ENCODE results near the gene CSF2. TPM values are rescaled to one million over a fixed set of nuclear protein-coding genes. Genes with fewer than 3 reads are reported as not detected.

The CSF2 gene
- total and polyA plus RNA-seq, 2 experiments from 2014 or later: not detected

GRCh38 chr5:132049559-132049958 is 24.0 kb upstream of the CSF2 start:
- TF ChIP-seq EZH2phosphoT487 (IDR thresholded peaks at IDR 0.05; ENCODE audit: low read depth, severe bottlenecking, unreplicated experiment) (no peak), EZH2 (IDR thresholded peaks at IDR 0.05; ENCODE audit: borderline replicate concordance) (no peak)
- TF ChIP-seq, protein P1, sequence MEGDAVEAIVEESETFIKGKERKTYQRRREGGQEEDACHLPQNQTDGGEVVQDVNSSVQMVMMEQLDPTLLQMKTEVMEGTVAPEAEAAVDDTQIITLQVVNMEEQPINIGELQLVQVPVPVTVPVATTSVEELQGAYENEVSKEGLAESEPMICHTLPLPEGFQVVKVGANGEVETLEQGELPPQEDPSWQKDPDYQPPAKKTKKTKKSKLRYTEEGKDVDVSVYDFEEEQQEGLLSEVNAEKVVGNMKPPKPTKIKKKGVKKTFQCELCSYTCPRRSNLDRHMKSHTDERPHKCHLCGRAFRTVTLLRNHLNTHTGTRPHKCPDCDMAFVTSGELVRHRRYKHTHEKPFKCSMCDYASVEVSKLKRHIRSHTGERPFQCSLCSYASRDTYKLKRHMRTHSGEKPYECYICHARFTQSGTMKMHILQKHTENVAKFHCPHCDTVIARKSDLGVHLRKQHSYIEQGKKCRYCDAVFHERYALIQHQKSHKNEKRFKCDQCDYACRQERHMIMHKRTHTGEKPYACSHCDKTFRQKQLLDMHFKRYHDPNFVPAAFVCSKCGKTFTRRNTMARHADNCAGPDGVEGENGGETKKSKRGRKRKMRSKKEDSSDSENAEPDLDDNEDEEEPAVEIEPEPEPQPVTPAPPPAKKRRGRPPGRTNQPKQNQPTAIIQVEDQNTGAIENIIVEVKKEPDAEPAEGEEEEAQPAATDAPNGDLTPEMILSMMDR (IDR thresholded peaks at IDR 0.05; ENCODE audit: poor library complexity): no peak
- no peaks in the 10 kb centered on the region for H3K79me2 ChIP-seq
- H3K9me3 ChIP-seq (ENCODE audit: low read depth): no peaks in the 10 kb centered on the region
- no peaks in the 10 kb centered on the region for H3K9me2 ChIP-seq (replicated peaks; ENCODE audit: insufficient read depth)
- H3K27ac ChIP-seq: no peak overlapping the region
- DNase-seq (ENCODE audit: low spot score): no peak
- H2AFZ ChIP-seq: no peak overlapping the region
- H3K4me1 ChIP-seq (ENCODE audit: insufficient read depth): no peaks in the 10 kb centered on the region
- H3K4me3 ChIP-seq: no peak overlapping the region
- no peak overlapping the region for H3K4me2 ChIP-seq
- H3K27me3 ChIP-seq: no peaks in the 10 kb centered on the region
- WGBS (ENCODE audit: low lambda C conversion rate, missing lambda C conversion rate): 92% methylated on average over 12 of the region's 12 CpGs
- no peaks in the 10 kb centered on the region for H4K20me1 ChIP-seq (ENCODE audit: insufficient read depth, poor library complexity, severe bottlenecking)
- H3K36me3 ChIP-seq (replicated peaks; ENCODE audit: insufficient read depth, low read depth): no peaks in the 10 kb centered on the region

DNA sequence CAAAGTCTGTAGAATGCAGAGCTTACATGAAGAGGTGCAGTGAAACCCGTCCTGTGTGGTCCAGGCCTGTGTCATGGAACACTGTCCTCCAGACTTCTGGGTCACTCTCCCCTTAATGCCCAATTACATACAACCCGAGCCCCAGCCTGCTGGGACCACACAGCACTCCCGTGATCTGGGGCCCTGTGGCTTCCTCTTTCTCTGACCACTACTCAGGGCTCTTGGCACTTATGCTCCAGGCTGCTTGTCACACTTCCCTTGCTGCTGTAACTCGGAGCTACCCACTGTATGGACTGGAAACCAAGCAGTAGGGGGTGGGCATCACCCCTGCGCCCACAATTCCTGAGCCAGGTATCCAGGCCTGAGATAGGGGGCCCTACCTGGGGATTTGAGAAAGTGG is 23.5 kb upstream of the CSF2 start:
- Histone ChIP-seq H3K9me2 (replicated peaks; ENCODE audit: insufficient read depth) (no peaks in the 10 kb centered on the region), H4K20me1 (ENCODE audit: insufficient read depth, poor library complexity, severe bottlenecking) (no peaks in the 10 kb centered on the region), H3K27ac (no peak overlapping the region), H3K79me2 (no peaks in the 10 kb centered on the region), H3K9me3 (ENCODE audit: low read depth) (no peaks in the 10 kb centered on the region), H3K4me3 (no peak overlapping the region), H3K36me3 (replicated peaks; ENCODE audit: insufficient read depth, low read depth) (no peaks in the 10 kb centered on the region), H3K27me3 (no peaks in the 10 kb centered on the region), H2AFZ (no peak overlapping the region), H3K4me2 (no peak overlapping the region), H3K4me1 (ENCODE audit: insufficient read depth) (no peaks in the 10 kb centered on the region)
- TF ChIP-seq EZH2 (IDR thresholded peaks at IDR 0.05; ENCODE audit: borderline replicate concordance): no peak
- TF ChIP-seq, protein P1 (IDR thresholded peaks at IDR 0.05; ENCODE audit: poor library complexity): no peak
- no peak for TF ChIP-seq EZH2phosphoT487 (IDR thresholded peaks at IDR 0.05; ENCODE audit: low read depth, severe bottlenecking, unreplicated experiment)
- 89% methylated on average over 5 of the region's 5 CpGs for WGBS (ENCODE audit: low lambda C conversion rate, missing lambda C conversion rate)
- DNase-seq (ENCODE audit: low spot score): no peak

- H4K20me1 ChIP-seq (ENCODE audit: insufficient read depth, poor library complexity, severe bottlenecking): no peaks in the 10 kb centered on the region
- DNase-seq (ENCODE audit: low spot score): no peak
- no peaks in the 10 kb centered on the region for H3K4me1 ChIP-seq (ENCODE audit: insufficient read depth)
- TF ChIP-seq, protein P1 (IDR thresholded peaks at IDR 0.05; ENCODE audit: poor library complexity): no peak
- TF ChIP-seq EZH2phosphoT487 (IDR thresholded peaks at IDR 0.05; ENCODE audit: low read depth, severe bottlenecking, unreplicated experiment) (no peak), EZH2 (IDR thresholded peaks at IDR 0.05; ENCODE audit: borderline replicate concordance) (no peak)
- no peaks in the 10 kb centered on the region for H3K36me3 ChIP-seq (replicated peaks; ENCODE audit: insufficient read depth, low read depth)
- no peak overlapping the region for H3K27ac ChIP-seq
- no peak overlapping the region for H3K4me2 ChIP-seq
- WGBS (ENCODE audit: low lambda C conversion rate, missing lambda C conversion rate): 82% methylated on average over 9 of the region's 9 CpGs
- H3K9me2 ChIP-seq (replicated peaks; ENCODE audit: insufficient read depth): no peaks in the 10 kb centered on the region
- no peaks in the 10 kb centered on the region for H3K27me3 ChIP-seq
- no peak overlapping the region for H2AFZ ChIP-seq
- H3K4me3 ChIP-seq: no peak overlapping the region
- no peaks in the 10 kb centered on the region for H3K79me2 ChIP-seq
- no peaks in the 10 kb centered on the region for H3K9me3 ChIP-seq (ENCODE audit: low read depth)
Measured at GRCh38 chr5:132050661-132051552, 22.7 kb upstream of the CSF2 start.

Measured in hepatocyte (in vitro differentiated cells).